GM10266 (cell line): ENCODE data around the gene ADIPOR2.

Experiments used
- DNase-seq: peaks from one replicate; pipeline ENCODE4 v3.0.0; 2012; ENCODE audit errors: extremely low spot score
- TF ChIP-seq, protein P1 (sequence below): IDR thresholded peaks from 2 replicates; pipeline ENCODE4 v1.5.1; 2012; ENCODE audit warnings: mild to moderate bottlenecking, low read depth; ENCODE audit not compliant: control insufficient read depth, insufficient read depth; ENCODE audit errors: missing control alignments

ADIPOR2 gene

DNA sequence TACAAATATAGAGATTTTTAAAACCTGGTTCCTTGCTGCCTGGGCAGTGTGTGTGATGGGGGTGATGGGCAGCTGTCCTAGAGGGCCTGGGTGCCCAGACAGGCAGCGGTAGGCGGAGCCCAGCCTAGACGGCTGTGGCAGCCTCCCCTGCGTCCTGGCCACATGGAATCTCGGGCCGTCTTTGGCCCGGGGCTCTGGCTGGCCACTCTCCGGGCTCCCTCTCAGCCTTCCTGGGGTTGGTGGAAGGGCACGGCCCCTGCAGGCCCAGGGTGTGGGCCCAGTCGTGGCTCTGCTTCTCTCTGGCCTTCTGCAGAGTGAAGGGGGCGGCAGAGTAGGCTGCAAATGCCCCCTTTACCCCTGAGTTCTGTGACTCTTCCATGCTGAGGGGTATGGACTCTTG lies 131.8 kb downstream of the ADIPOR2 start:
- DNase-seq, result no peak

DNA sequence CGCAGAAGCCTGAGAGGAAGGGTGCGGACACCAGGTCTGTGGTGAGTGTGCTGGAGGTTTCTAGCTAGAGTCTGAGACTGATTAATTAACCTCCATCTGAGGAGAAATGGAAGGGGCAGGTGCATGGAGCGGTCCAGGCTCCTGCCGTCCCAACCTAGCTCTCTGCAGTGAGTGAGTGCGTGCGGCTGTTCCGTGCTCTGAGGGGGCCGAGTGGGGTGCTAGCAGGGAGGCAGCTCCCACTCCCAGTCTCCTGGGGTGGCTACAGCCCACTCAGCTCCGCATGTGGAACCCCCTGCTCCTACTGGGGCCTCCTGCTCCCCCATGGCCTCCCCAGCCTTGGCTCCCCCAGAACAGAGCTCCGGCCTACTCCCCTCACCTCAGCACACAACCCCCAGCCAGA lies 132.4 kb downstream of the ADIPOR2 start:
- DNase-seq, result no peak
- TF ChIP-seq, protein P1, sequence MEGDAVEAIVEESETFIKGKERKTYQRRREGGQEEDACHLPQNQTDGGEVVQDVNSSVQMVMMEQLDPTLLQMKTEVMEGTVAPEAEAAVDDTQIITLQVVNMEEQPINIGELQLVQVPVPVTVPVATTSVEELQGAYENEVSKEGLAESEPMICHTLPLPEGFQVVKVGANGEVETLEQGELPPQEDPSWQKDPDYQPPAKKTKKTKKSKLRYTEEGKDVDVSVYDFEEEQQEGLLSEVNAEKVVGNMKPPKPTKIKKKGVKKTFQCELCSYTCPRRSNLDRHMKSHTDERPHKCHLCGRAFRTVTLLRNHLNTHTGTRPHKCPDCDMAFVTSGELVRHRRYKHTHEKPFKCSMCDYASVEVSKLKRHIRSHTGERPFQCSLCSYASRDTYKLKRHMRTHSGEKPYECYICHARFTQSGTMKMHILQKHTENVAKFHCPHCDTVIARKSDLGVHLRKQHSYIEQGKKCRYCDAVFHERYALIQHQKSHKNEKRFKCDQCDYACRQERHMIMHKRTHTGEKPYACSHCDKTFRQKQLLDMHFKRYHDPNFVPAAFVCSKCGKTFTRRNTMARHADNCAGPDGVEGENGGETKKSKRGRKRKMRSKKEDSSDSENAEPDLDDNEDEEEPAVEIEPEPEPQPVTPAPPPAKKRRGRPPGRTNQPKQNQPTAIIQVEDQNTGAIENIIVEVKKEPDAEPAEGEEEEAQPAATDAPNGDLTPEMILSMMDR, result no peak

More for the DNA sequence above, 131.8 kb downstream of the ADIPOR2 start:
- TF ChIP-seq, protein P1, result no peak

DNA sequence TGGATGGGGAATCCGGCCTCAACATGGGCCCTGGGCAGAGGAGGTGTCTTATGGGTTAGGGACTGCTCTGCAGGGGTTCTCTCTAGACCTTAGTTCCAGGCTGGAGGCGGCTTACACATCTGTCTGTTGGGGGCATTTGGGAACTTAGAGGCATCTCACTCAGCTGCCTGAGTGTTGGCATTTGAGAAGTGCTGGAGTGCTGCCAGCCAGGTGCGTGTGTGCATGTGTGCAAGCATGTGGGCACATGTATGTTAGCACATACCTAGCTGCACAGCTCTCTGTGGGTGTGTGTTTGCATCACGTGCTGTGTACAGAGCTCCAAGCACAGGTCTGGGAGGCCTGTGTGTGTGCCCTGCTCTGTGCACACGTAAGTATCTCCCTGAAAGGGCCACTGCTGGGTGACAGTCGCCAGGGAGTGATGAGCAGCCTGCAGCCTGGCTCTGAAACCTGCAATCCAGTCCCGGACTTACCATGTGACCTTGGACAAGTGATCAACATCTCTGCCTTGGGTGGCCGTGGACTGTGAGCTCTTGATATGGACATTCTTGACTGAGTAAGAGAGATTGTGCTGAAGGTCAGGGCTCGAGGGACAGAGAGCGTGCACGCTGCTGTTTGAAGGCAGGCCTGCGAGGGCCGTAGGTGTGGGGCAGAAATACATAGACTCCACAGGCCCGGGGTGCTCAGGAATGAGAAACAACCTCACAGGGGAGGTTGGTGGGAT lies 134.7 kb downstream of the ADIPOR2 start:
- TF ChIP-seq, protein P1, result no peak
- no peak for DNase-seq

DNA sequence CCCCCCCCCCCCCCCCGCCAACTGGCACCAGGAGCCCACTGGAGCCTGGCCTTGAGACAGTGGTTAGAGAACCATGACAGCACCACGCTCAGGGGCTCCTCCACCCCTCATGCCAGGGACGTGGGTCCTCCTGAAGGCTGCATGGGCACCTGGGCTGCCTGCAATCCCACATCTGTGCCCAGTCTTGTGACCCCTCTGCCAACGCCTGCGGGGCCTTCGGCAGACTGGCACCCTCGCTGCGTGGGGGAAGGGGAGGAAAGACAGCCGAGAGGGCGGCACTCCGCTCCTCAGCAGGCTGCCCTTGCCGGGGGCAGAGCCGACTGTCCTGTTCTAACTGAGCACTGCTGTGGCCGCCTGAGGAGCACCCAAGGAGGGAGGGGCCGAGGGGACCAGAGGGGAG lies 135.5 kb downstream of the ADIPOR2 start:
- TF ChIP-seq, protein P1, result no peak
- DNase-seq, result no peak

DNA sequence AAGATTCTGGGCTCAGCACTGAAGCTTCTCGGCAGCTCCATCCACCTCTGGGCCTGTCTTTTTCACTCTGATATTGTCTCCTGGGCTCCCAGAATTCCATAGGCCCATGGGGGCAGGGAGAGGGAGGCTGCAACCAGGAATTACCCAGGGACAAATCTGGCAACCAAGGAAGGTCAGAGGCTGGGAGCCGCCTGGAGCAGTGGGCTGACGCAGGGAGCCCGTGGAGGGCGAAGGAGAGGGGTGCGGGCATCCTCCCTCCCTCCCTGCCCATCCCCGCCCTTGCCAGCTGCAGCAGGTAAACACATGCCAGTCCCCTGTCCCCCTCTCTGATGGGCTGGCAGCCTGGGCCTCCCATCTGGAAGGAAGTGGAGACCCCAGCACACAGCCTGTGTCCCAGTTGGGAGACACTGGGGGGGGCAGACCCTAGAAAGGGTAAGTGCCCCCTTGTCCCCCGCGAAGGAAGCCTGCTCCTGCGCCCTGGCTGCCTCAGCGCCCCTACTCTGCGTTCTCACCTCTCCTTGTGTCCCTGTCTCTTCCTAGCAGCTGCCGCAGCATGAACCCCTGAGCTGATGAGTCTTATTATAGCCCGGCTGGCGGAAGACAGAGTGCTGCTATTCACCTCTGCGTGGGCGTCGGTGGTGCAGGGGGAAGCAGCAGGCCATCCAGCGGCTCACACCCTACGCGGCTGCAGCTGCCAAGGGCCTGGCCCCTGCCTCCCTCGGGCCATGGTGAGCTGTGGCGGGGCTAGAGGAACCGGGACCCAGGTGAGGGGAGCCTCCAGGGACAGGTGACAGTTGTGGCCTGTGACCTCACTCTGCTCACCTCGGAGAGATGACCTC lies 136.2 kb downstream of the ADIPOR2 start:
- no peak for DNase-seq
- TF ChIP-seq, protein P1, result no peak

DNA sequence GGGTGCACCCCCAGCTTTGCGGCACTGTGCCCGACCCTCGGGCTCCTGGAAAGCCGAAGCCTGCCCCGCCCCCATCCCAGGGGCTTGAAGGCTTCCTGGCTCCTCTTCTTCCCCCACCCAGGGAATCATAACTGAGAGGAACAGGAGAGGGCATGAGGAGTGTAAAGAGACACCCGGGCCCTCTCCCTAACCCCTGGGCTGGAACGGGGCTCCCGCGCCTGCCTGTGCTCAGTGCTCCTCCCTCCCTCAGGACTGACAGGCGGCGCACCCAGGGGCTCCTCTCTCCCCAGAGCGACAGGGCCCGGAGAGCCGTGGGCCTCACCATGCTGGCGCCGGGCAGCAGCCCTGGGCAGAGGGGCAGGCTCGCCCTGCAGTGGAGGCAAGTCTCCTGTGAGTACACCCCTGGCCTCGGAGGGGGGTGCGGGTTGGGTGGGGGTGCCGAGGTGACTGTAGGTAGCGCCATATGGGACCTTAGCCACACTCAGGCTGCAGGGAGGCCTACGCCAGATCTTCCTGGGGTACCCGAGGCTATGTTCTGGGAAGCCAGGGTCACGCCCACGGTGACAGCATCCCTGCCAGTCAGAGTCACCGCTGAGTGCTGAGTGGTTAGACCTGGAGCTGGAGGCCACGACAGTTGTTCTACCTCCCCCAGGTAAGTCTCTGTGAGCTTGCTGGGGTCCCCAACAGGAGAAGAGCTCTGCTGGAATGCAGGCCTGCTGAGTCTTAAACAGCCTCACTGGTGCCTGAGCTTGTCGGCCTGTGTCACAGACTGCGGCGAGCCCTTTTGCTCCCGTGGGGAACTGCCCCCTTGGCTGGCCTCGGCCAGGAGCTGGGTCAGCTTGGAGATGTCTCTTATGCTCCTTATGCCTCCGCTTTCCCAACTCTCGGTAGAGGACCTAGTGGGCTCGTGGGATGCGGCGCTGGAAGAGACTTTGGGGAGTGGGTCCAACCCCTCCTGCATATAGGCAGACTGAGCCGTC lies 137.2 kb downstream of the ADIPOR2 start:
- TF ChIP-seq, protein P1, result no peak
- no peak for DNase-seq
